ENCODE results near the gene CAMSAP1.

DNA sequence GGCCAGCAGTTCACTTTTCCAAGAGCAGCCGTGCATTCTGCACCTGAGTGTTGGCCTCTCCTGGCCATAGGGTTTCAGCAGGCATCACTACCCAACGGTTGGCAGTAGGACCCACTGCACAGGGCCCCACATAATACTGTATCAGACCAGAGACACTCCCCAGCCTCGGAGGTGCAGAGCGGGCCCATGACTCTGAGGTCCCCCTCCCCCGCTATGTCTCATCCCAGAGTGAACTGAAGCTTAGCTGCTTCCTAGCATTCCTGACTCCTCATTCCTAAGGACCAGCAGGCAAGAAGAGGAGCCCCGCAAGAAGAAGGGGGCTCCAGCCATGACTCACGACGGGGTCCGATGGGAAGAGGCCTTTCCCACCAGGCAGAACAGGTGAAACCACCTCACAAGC, 67.2 kb downstream of the CAMSAP1 start:
- TF ChIP-seq, protein P1, sequence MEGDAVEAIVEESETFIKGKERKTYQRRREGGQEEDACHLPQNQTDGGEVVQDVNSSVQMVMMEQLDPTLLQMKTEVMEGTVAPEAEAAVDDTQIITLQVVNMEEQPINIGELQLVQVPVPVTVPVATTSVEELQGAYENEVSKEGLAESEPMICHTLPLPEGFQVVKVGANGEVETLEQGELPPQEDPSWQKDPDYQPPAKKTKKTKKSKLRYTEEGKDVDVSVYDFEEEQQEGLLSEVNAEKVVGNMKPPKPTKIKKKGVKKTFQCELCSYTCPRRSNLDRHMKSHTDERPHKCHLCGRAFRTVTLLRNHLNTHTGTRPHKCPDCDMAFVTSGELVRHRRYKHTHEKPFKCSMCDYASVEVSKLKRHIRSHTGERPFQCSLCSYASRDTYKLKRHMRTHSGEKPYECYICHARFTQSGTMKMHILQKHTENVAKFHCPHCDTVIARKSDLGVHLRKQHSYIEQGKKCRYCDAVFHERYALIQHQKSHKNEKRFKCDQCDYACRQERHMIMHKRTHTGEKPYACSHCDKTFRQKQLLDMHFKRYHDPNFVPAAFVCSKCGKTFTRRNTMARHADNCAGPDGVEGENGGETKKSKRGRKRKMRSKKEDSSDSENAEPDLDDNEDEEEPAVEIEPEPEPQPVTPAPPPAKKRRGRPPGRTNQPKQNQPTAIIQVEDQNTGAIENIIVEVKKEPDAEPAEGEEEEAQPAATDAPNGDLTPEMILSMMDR (IDR thresholded peaks at IDR 0.05), result no peak
- no peak for TF ChIP-seq POLR2A (IDR thresholded peaks at IDR 0.05)
